Kidney (tissue), 14 donors: ENCODE results near the gene PRKN. TPM values are rescaled to one million over a fixed set of nuclear protein-coding genes. Genes with fewer than 3 reads are reported as not detected.
A peak's percentile ranks its signal among the peaks of the same experiment; 100 is the strongest.

Experiments
- DNase-seq, 5 donors: peaks; one replicate each; pipeline ENCODE4 v3.0.0-alpha.2; 2013 to 2020
- FAIRE-seq: peaks from 2 replicates; lab custom pipeline; 2012; peaks lifted over from hg19 to GRCh38; lab: Jason Lieb, UNC
- H3K27ac ChIP-seq, 2 donors: one replicate each; pipeline ENCODE4 v1.7.0; 2013; ENCODE audit warnings: low read depth in 2 of 2, low read length in 2 of 2, inconsistent platforms in 1 of 2
- H3K27me3 ChIP-seq: one replicate; pipeline ENCODE4 v1.7.1; 2013; ENCODE audit warnings: low read length, inconsistent platforms; ENCODE audit not compliant: control insufficient read depth, insufficient read depth
- H3K36me3 ChIP-seq, 3 donors: one replicate each; pipeline versions ENCODE4 v1.7.0 to v1.7.1; 2013; ENCODE audit warnings: low read length in 3 of 3, control low read depth in 1 of 3, inconsistent platforms in 1 of 3; ENCODE audit not compliant: insufficient read depth in 3 of 3, control insufficient read depth in 2 of 3
- H3K4me1 ChIP-seq, 3 donors: one replicate each; pipeline versions ENCODE4 v1.7.0 to v1.7.1; 2013; ENCODE audit warnings: low read length in 3 of 3, inconsistent platforms in 1 of 3, low read depth in 1 of 3; ENCODE audit not compliant: control insufficient read depth in 2 of 3, insufficient read depth in 2 of 3
- H3K4me3 ChIP-seq, 3 donors: one replicate each; pipeline versions ENCODE4 v1.7.0 to v1.8.1; 2013; ENCODE audit warnings: low read length in 3 of 3, control low read depth in 1 of 3, inconsistent platforms in 1 of 3
- H3K9ac ChIP-seq, 3 donors: one replicate each; pipeline versions ENCODE4 v1.7.0 to v1.7.1; 2013; ENCODE audit warnings: low read length in 3 of 3, control low read depth in 1 of 3, inconsistent platforms in 1 of 3
- H3K9me3 ChIP-seq, 3 donors: one replicate each; pipeline versions ENCODE4 v1.7.0 to v1.7.1; 2013; ENCODE audit warnings: low read length in 3 of 3, control low read depth in 1 of 3, inconsistent platforms in 1 of 3; ENCODE audit not compliant: control insufficient read depth in 2 of 3, insufficient read depth in 1 of 3
- intact Hi-C: fragments of 100-400 bp; cut with DNase I; formaldehyde crosslinking; loops from one replicate; pipeline ENCODE4 v1.11.1; 2022
- polyA plus RNA-seq: library from polyadenylated mRNA; stranded (reverse); fragments of 350-450 nt; fragmentation: Illumina TruSeq; extraction: RNeasy Lipid Tissue Mini Kit (QIAGEN cat#74804); gene quantifications from one replicate; pipeline ENCODE4 v1.2.3, GENCODE V29; 2014; ENCODE audit warnings: low read depth, low replicate concordance; ENCODE audit not compliant: insufficient read depth
- total RNA-seq: library from RNA; stranded (reverse); fragmentation: NEBNext Ultra II Directional; extraction: Animal tissue kit (Norgen Biotek cat#: 25700); gene quantifications from one replicate; pipeline ENCODE4 v1.2.1, GENCODE V29; 2021
- TF ChIP-seq, protein P1 (sequence below): IDR thresholded peaks from 3 replicates; pipeline ENCODE4 v1.5.1; 2012; ENCODE audit warnings: mild to moderate bottlenecking, moderate library complexity, borderline replicate concordance; ENCODE audit not compliant: insufficient read depth; ENCODE audit errors: extremely low read depth
- donor health status: control.
- donor health status: control.
- donor health status: control.
- donor health status: control.
- donor health status: control.
- donor health status: DM: yes; HTN: yes; CAD: no.
- donor health status: Normal renal cell carcinoma (clear cell type).

PRKN gene
- total and polyA plus RNA-seq, 2 donors from 2014 or later, result 8.6 to 10.4 TPM

DNA sequence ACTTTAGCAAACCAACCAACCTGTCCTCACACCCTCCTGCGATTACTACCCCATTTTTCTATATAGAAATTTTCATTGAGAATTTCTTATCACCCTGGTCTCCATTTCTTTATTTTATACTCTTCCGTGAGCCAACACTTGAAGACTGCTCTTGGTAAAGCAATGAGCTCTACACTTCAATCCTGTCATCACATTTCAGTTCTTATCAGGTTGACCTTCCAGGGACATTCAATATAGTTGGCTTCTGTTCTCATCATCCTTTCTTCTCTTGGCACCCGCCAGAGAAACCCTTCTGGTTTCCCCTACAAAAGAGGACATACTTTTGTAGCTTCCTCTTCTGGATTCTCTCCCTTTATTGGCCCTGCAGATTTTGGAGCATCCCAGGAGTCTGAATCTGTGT, 279.3 kb downstream of the PRKN start:
- no peaks in the 10 kb centered on the region for H3K27me3 ChIP-seq
- no peak for FAIRE-seq

DNA sequence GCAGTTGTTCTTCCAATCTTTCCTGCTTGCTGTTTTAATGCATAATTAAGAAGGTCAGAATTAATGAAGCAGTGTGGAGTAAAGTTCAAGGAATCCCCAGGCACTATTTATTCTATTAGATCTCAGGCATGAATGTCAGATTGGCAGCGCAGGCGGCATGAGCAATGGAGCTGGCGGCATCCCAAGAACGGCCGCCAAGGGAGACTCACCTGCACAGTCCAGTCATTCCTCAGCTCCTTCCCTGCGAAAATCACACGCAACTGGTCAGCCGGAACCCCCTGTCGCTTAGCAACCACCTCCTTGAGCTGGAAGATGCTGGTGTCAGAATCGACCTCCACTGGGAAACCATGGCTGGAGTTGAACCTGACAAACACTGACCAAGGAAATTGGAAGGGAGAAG, 284.5 kb downstream of the PRKN start:
- Histone ChIP-seq H3K4me1 (no peaks in the 10 kb centered on the region), H3K27me3 (no peaks in the 10 kb centered on the region), H3K9ac (no peak overlapping the region), H3K27ac (peak overlapping the region in 1 of 2 donors; percentile 17), H3K9me3 (peaks cover 0 to 8% (median 0%) of the 10 kb centered on the region in 3 donors), H3K36me3 (no peaks in the 10 kb centered on the region), H3K4me3 (no peak overlapping the region)
- TF ChIP-seq, protein P1, sequence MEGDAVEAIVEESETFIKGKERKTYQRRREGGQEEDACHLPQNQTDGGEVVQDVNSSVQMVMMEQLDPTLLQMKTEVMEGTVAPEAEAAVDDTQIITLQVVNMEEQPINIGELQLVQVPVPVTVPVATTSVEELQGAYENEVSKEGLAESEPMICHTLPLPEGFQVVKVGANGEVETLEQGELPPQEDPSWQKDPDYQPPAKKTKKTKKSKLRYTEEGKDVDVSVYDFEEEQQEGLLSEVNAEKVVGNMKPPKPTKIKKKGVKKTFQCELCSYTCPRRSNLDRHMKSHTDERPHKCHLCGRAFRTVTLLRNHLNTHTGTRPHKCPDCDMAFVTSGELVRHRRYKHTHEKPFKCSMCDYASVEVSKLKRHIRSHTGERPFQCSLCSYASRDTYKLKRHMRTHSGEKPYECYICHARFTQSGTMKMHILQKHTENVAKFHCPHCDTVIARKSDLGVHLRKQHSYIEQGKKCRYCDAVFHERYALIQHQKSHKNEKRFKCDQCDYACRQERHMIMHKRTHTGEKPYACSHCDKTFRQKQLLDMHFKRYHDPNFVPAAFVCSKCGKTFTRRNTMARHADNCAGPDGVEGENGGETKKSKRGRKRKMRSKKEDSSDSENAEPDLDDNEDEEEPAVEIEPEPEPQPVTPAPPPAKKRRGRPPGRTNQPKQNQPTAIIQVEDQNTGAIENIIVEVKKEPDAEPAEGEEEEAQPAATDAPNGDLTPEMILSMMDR, result no peak
- DNase-seq (peak; percentile 57 to 93 (median 69)), FAIRE-seq (peak; percentile 27)
- intact Hi-C loops, result no loop called here

More for the DNA sequence above, 279.3 kb downstream of the PRKN start:
- no peak overlapping the region for H3K4me3 ChIP-seq
- no peak for DNase-seq
- intact Hi-C loops, result no loop called here
- no peaks in the 10 kb centered on the region for H3K4me1 ChIP-seq
- H3K9ac ChIP-seq, result no peak overlapping the region
- no peak overlapping the region for H3K27ac ChIP-seq
- TF ChIP-seq, protein P1, result no peak
- H3K36me3 ChIP-seq, result no peaks in the 10 kb centered on the region
- H3K9me3 ChIP-seq, result no peaks in the 10 kb centered on the region

DNA sequence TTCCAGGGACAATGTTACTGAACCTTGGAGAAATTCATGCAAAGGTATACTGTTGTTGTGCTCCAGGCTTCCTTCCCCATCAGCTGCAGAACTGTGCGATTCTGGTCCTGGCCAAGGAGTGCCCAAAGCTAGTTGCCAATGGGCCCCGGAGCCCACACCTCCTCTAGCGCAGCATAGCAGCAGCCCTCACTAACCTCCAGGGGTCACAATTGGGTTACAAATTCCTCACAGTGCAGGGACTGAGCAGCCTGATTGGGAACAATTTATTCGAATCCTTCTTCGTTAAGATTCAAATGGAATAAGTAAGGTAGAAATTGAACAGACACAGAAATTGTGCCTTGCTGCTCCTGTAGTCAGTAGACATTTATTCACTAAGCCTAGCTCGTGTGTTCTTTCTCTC, 284.9 kb downstream of the PRKN start:
- no peaks in the 10 kb centered on the region for H3K36me3 ChIP-seq
- intact Hi-C loops, result no loop called here
- TF ChIP-seq, protein P1, result peak; percentile 49
- no peak overlapping the region for H3K27ac ChIP-seq
- no peaks in the 10 kb centered on the region for H3K27me3 ChIP-seq
- DNase-seq (peak in 4 of 5 donors; percentile 39 to 82 (median 62)), FAIRE-seq (no peak)
- no peaks in the 10 kb centered on the region for H3K4me1 ChIP-seq
- H3K9ac ChIP-seq, result no peak overlapping the region
- no peak overlapping the region for H3K4me3 ChIP-seq
- H3K9me3 ChIP-seq, result peaks cover 0 to 8% (median 0%) of the 10 kb centered on the region in 3 donors

DNA sequence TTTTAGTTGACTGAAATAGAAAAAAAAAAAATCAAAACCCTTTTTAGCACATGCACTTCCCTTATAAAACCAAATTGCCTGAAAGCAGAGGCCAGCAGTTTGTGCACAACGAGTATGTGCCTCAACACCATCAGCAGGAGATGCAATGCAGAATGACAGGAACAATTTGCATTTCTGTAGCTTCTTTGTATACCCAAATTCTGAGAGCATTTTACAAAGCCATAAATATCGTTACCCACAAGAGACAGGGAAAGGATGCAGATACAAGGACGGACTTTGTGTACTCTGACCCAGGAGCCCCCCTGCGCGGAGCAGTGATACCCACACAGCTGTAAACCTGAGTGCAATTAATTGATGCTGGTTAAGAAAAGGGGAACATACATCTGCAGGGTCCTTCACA, 285.6 kb downstream of the PRKN start:
- Histone ChIP-seq H3K27me3 (no peaks in the 10 kb centered on the region), H3K9me3 (peaks cover 0 to 8% (median 0%) of the 10 kb centered on the region in 3 donors), H3K9ac (no peak overlapping the region), H3K4me1 (no peaks in the 10 kb centered on the region), H3K4me3 (no peak overlapping the region), H3K36me3 (no peaks in the 10 kb centered on the region), H3K27ac (no peak overlapping the region)
- no peak for FAIRE-seq
- DNase-seq, result no peak
- intact Hi-C loops, result no loop called here
- TF ChIP-seq, protein P1, result no peak
